ENCODE results near the gene GNG3.
"Not testable (repeated sequence)": the region's sequence is repeated elsewhere in the genome, so short reads cannot be mapped to it uniquely, and the experiment has no call there.

Gene GNG3

GRCh38 chr11:62732830-62733229 is 25.4 kb downstream of the GNG3 start:
- no peak overlapping the region for H3K9ac ChIP-seq (ENCODE audit: low read depth, low read length)
- H3K36me3 ChIP-seq (ENCODE audit: insufficient read depth, low read length) = peaks cover 56% of the 10 kb centered on the region
- H3K79me2 ChIP-seq (ENCODE audit: insufficient read depth, low read length) = peaks cover 59% of the 10 kb centered on the region
- ATAC-seq (ENCODE audit: insufficient read depth, low read depth) (no peak), DNase-seq (no peak)
- TF ChIP-seq EZH2 (IDR thresholded peaks at IDR 0.05; ENCODE audit: borderline replicate concordance, low read depth, low read length, severe bottlenecking) = no peak
- TF ChIP-seq CTCF (IDR thresholded peaks at IDR 0.05; ENCODE audit: borderline replicate concordance, extremely low read depth, low read length, poor library complexity, severe bottlenecking) = peak; percentile 35
- no peaks in the 10 kb centered on the region for H3K9me3 ChIP-seq (ENCODE audit: insufficient read depth, low read length, severe bottlenecking)
- H4K20me1 ChIP-seq (ENCODE audit: insufficient read depth, low read length) = peaks cover 3% of the 10 kb centered on the region; the same call in 1 of the 2 replicates
- H3K4me2 ChIP-seq (ENCODE audit: insufficient read depth, low read length) = no peak overlapping the region
- H3K4me3 ChIP-seq (ENCODE audit: low read depth in 1 of 2, low read length in 2 of 2) = no peak overlapping the region
- H3K27me3 ChIP-seq (ENCODE audit: insufficient read depth, low read length, poor library complexity) = no peaks in the 10 kb centered on the region
- H3K27ac ChIP-seq (ENCODE audit: low read length) = no peak overlapping the region
- peaks cover 21% of the 10 kb centered on the region for H3K4me1 ChIP-seq (ENCODE audit: insufficient read depth, low read length)
- no peak overlapping the region for H2AFZ ChIP-seq (ENCODE audit: low read depth, low read length)

- Histone ChIP-seq H3K9me3 (ENCODE audit: insufficient read depth, low read length, severe bottlenecking) (no peaks in the 10 kb centered on the region), H4K20me1 (ENCODE audit: insufficient read depth, low read length) (no peaks in the 10 kb centered on the region), H2AFZ (ENCODE audit: low read depth, low read length) (no peak overlapping the region), H3K79me2 (ENCODE audit: insufficient read depth, low read length) (peaks cover 21% of the 10 kb centered on the region), H3K27me3 (ENCODE audit: insufficient read depth, low read length, poor library complexity) (no peaks in the 10 kb centered on the region), H3K36me3 (ENCODE audit: insufficient read depth, low read length) (peaks cover 66% of the 10 kb centered on the region), H3K27ac (ENCODE audit: low read length) (no peak overlapping the region), H3K4me1 (ENCODE audit: insufficient read depth, low read length) (no peaks in the 10 kb centered on the region), H3K4me3 (ENCODE audit: low read depth in 1 of 2, low read length in 2 of 2) (no peak overlapping the region), H3K4me2 (ENCODE audit: insufficient read depth, low read length) (no peak overlapping the region), H3K9ac (ENCODE audit: low read depth, low read length) (no peak overlapping the region)
- DNase-seq (no peak), ATAC-seq (ENCODE audit: insufficient read depth, low read depth) (no peak)
- TF ChIP-seq EZH2 (IDR thresholded peaks at IDR 0.05; ENCODE audit: borderline replicate concordance, low read depth, low read length, severe bottlenecking) (no peak), CTCF (IDR thresholded peaks at IDR 0.05; ENCODE audit: borderline replicate concordance, extremely low read depth, low read length, poor library complexity, severe bottlenecking) (no peak)
Observed at GRCh38 chr11:62737196-62737595, 29.7 kb downstream of the GNG3 start.

GRCh38 chr11:62747475-62748160 is 40.1 kb downstream of the GNG3 start:
- Histone ChIP-seq H2AFZ (ENCODE audit: low read depth, low read length) (no peak overlapping the region), H3K9me3 (ENCODE audit: insufficient read depth, low read length, severe bottlenecking) (no peaks in the 10 kb centered on the region), H3K36me3 (ENCODE audit: insufficient read depth, low read length) (peaks cover 17% of the 10 kb centered on the region), H3K79me2 (ENCODE audit: insufficient read depth, low read length) (peaks cover 13% of the 10 kb centered on the region), H3K4me3 (ENCODE audit: low read depth in 1 of 2, low read length in 2 of 2) (no peak overlapping the region), H4K20me1 (ENCODE audit: insufficient read depth, low read length) (peaks cover 5% of the 10 kb centered on the region; the same call in 1 of the 2 replicates), H3K27me3 (ENCODE audit: insufficient read depth, low read length, poor library complexity) (no peaks in the 10 kb centered on the region), H3K9ac (ENCODE audit: low read depth, low read length) (no peak overlapping the region), H3K4me1 (ENCODE audit: insufficient read depth, low read length) (peaks cover 8% of the 10 kb centered on the region), H3K27ac (ENCODE audit: low read length) (no peak overlapping the region), H3K4me2 (ENCODE audit: insufficient read depth, low read length) (no peak overlapping the region)
- TF ChIP-seq CTCF (IDR thresholded peaks at IDR 0.05; ENCODE audit: borderline replicate concordance, extremely low read depth, low read length, poor library complexity, severe bottlenecking) (no peak), EZH2 (IDR thresholded peaks at IDR 0.05; ENCODE audit: borderline replicate concordance, low read depth, low read length, severe bottlenecking) (no peak)
- no peak for DNase-seq
- no peak for ATAC-seq (ENCODE audit: insufficient read depth, low read depth)

GRCh38 chr11:62749931-62750330 is 42.5 kb downstream of the GNG3 start:
- H3K4me2 ChIP-seq (ENCODE audit: insufficient read depth, low read length); DNase-seq; H3K9ac ChIP-seq (ENCODE audit: low read depth, low read length); H4K20me1 ChIP-seq (ENCODE audit: insufficient read depth, low read length); H3K4me3 ChIP-seq (ENCODE audit: low read depth in 1 of 2, low read length in 2 of 2); ATAC-seq (ENCODE audit: insufficient read depth, low read depth); H3K27me3 ChIP-seq (ENCODE audit: insufficient read depth, low read length, poor library complexity); H3K27ac ChIP-seq (ENCODE audit: low read length); H3K9me3 ChIP-seq (ENCODE audit: insufficient read depth, low read length, severe bottlenecking); H2AFZ ChIP-seq (ENCODE audit: low read depth, low read length): not testable (repeated sequence)
- Histone ChIP-seq H3K79me2 (ENCODE audit: insufficient read depth, low read length) (peaks cover 23% of the 10 kb centered on the region), H3K36me3 (ENCODE audit: insufficient read depth, low read length) (peaks cover 24% of the 10 kb centered on the region), H3K4me1 (ENCODE audit: insufficient read depth, low read length) (peaks cover 25% of the 10 kb centered on the region)
